ENCODE measurements around the gene S100A11. TPM values are rescaled to one million over a fixed set of nuclear protein-coding genes. Genes with fewer than 3 reads are reported as not detected.

Gene S100A11
- total RNA-seq, 1 experiment from 2014 or later, result 474 TPM

DNA sequence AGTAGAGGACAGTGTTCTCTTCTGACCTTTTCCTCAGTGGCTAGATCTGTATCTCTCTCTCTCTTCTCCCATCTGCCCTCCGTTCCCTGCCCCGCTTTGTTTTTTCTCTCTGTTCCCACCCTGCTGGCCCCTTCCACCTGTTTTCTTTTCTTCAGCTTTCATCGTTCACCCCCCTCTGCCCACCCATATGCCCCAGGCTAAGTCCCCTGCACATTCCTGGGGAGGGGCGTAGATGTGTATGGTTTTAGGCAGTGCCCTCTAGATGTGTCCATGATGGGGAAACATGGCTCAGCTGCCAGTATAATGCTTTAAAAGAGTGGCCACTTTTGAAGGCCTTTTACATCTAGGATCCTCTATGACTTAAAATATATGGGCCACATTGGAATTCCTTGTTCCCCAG is 13.6 kb downstream of the S100A11 start:
- Histone ChIP-seq H3K9me3 (ENCODE audit: control insufficient read depth, insufficient read depth, low read depth, low read length) (no peaks in the 10 kb centered on the region), H3K27me3 (ENCODE audit: control insufficient read depth, insufficient read depth, low read length) (no peaks in the 10 kb centered on the region), H3K36me3 (ENCODE audit: control insufficient read depth, insufficient read depth, low read length) (no peaks in the 10 kb centered on the region), H3K4me3 (ENCODE audit: low read depth in 2 of 2, low read length in 2 of 2) (no peak overlapping the region), H3K27ac (ENCODE audit: low read length) (no peak overlapping the region), H3K4me1 (ENCODE audit: control insufficient read depth, insufficient read depth, low read length) (no peaks in the 10 kb centered on the region)
- intact Hi-C loops (cut with micrococcal nuclease; ENCODE audit: unreplicated experiment), result no loop called here
- DNase-seq (ENCODE audit: low read depth, low spot score) (no peak), ATAC-seq (no peak)
- no TSS peak for BruUV-seq (replicated peaks)
- TF ChIP-seq POLR2AphosphoS5 (IDR thresholded peaks at IDR 0.05; ENCODE audit: low read depth, low read length) (no peak), TCF7L2 (IDR thresholded peaks at IDR 0.05; ENCODE audit: low read depth, low read length) (no peak), CTCF (IDR thresholded peaks at IDR 0.05) (no peak)
- TF ChIP-seq, protein P1, sequence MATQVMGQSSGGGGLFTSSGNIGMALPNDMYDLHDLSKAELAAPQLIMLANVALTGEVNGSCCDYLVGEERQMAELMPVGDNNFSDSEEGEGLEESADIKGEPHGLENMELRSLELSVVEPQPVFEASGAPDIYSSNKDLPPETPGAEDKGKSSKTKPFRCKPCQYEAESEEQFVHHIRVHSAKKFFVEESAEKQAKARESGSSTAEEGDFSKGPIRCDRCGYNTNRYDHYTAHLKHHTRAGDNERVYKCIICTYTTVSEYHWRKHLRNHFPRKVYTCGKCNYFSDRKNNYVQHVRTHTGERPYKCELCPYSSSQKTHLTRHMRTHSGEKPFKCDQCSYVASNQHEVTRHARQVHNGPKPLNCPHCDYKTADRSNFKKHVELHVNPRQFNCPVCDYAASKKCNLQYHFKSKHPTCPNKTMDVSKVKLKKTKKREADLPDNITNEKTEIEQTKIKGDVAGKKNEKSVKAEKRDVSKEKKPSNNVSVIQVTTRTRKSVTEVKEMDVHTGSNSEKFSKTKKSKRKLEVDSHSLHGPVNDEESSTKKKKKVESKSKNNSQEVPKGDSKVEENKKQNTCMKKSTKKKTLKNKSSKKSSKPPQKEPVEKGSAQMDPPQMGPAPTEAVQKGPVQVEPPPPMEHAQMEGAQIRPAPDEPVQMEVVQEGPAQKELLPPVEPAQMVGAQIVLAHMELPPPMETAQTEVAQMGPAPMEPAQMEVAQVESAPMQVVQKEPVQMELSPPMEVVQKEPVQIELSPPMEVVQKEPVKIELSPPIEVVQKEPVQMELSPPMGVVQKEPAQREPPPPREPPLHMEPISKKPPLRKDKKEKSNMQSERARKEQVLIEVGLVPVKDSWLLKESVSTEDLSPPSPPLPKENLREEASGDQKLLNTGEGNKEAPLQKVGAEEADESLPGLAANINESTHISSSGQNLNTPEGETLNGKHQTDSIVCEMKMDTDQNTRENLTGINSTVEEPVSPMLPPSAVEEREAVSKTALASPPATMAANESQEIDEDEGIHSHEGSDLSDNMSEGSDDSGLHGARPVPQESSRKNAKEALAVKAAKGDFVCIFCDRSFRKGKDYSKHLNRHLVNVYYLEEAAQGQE (IDR thresholded peaks at IDR 0.05; ENCODE audit: insufficient read depth in 1 of 2, low read depth in 2 of 2, low read length in 1 of 2), result no peak
- POLR2A ChIA-PET, result no interaction called here
- in situ Hi-C loops (cut with HindIII; ENCODE audit: low pct_unique_long_range_greater_than_20kb, low sequenced_read_pairs), result no loop called here
- CTCF ChIA-PET, result no interaction called here

DNA sequence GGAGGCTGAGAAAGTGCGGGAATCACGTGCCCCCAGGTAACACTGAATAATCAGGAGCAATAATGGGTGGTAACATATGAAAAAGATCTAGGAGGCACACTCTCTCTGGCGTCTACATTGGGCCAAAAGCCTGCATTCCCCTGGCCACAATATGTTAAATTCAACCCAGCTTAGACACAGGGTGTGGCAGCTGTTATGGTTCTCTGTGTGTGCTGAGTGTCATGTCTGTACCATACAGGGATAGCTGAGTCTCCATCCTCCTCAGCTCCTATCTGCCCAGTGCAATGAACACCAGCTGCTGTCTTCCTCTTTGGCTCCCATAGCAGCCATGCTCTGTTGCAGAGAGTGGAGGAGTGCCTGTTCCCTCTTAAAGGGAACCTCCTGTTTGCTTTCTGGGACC is 14.3 kb downstream of the S100A11 start:
- no peak for DNase-seq (ENCODE audit: low read depth, low spot score)
- Histone ChIP-seq H3K9me3 (ENCODE audit: control insufficient read depth, insufficient read depth, low read depth, low read length) (no peaks in the 10 kb centered on the region), H3K36me3 (ENCODE audit: control insufficient read depth, insufficient read depth, low read length) (no peaks in the 10 kb centered on the region), H3K4me1 (ENCODE audit: control insufficient read depth, insufficient read depth, low read length) (no peaks in the 10 kb centered on the region), H3K27me3 (ENCODE audit: control insufficient read depth, insufficient read depth, low read length) (no peaks in the 10 kb centered on the region), H3K4me3 (ENCODE audit: low read depth in 2 of 2, low read length in 2 of 2) (no peak overlapping the region), H3K27ac (ENCODE audit: low read length) (no peak overlapping the region)
- in situ Hi-C loops (cut with HindIII; ENCODE audit: low pct_unique_long_range_greater_than_20kb, low sequenced_read_pairs) (no loop called here), intact Hi-C loops (cut with micrococcal nuclease; ENCODE audit: unreplicated experiment) (no loop called here)
- no peak for ATAC-seq
- ChIA-PET CTCF (no interaction called here), POLR2A (no interaction called here)
- BruUV-seq (replicated peaks), result no TSS peak
- TF ChIP-seq CTCF (IDR thresholded peaks at IDR 0.05), result no peak
- TF ChIP-seq, protein P1 (IDR thresholded peaks at IDR 0.05; ENCODE audit: insufficient read depth in 1 of 2, low read depth in 2 of 2, low read length in 1 of 2), result no peak
- no peak for TF ChIP-seq SIN3A (IDR thresholded peaks at IDR 0.05; ENCODE audit: borderline replicate concordance, insufficient read depth, low read depth, low read length)
- TF ChIP-seq TCF7L2 (IDR thresholded peaks at IDR 0.05; ENCODE audit: low read depth, low read length), result no peak
- no peak for TF ChIP-seq POLR2AphosphoS5 (IDR thresholded peaks at IDR 0.05; ENCODE audit: low read depth, low read length)
